Natural killer cell (primary cell): ENCODE data around the gene GRK1. TPM values are rescaled to one million over a fixed set of nuclear protein-coding genes. Genes with fewer than 3 reads are reported as not detected.

ENCODE experiments used
- ATAC-seq, 3 donors: fragments of 150-1000 bp in 2 of 3; fragments of 200-7000 bp in 1 of 3; cut with Tn5 transposase; 1 replicate in 1 of 3; 2 replicates in 2 of 3; pipeline ENCODE4 v1.10.0; 2021; ENCODE audit warnings: mild to moderate bottlenecking in 2 of 3, moderate library complexity in 2 of 3
- DNase-seq, 2 donors: peaks; one replicate each; pipeline versions ENCODE4 v3.0.0 to v3.0.0-alpha.2; 2013 to 2021; ENCODE audit warnings: mixed read lengths in 1 of 2
- H3K27ac ChIP-seq: one replicate; pipeline ENCODE4 v1.5.1; 2013; ENCODE audit warnings: mild to moderate bottlenecking, low read length
- H3K27me3 ChIP-seq: one replicate; pipeline ENCODE4 v1.6.1; 2013; ENCODE audit warnings: low read length; ENCODE audit not compliant: control insufficient read depth, insufficient read depth
- H3K36me3 ChIP-seq: one replicate; pipeline ENCODE4 v1.6.1; 2013; ENCODE audit warnings: low read length; ENCODE audit not compliant: control insufficient read depth, insufficient read depth
- H3K4me1 ChIP-seq: one replicate; pipeline ENCODE4 v1.6.1; 2013; ENCODE audit warnings: low read length; ENCODE audit not compliant: control insufficient read depth, insufficient read depth
- H3K4me3 ChIP-seq: one replicate; pipeline ENCODE4 v1.5.1; 2013; ENCODE audit warnings: low read length
- H3K9me3 ChIP-seq: one replicate; pipeline ENCODE4 v1.6.1; 2013; ENCODE audit warnings: low read length; ENCODE audit not compliant: control insufficient read depth, insufficient read depth
- H3K27ac Mint-ChIP-seq, 2 donors: one replicate each; pipeline ENCODE4 v1.8.0; 2022; ENCODE audit warnings: mild to moderate bottlenecking in 2 of 2, mixed read lengths in 2 of 2, moderate library complexity in 1 of 2
- H3K27me3 Mint-ChIP-seq, 2 donors: one replicate each; pipeline ENCODE4 v1.8.0; 2022; ENCODE audit warnings: low read depth in 2 of 2, mixed read lengths in 2 of 2
- H3K36me3 Mint-ChIP-seq: one replicate; pipeline ENCODE4 v1.8.0; 2022; ENCODE audit warnings: mixed read lengths
- H3K4me1 Mint-ChIP-seq, 2 donors: one replicate each; pipeline ENCODE4 v1.8.0; 2022; ENCODE audit warnings: mixed read lengths in 2 of 2
- H3K4me3 Mint-ChIP-seq: one replicate; pipeline ENCODE4 v1.8.0; 2022; ENCODE audit warnings: mild to moderate bottlenecking, moderate library complexity, mixed read lengths
- H3K9me3 Mint-ChIP-seq, 2 donors: one replicate each; pipeline ENCODE4 v1.8.0; 2022; ENCODE audit warnings: mixed read lengths in 2 of 2
- CTCF ChIP-seq: fragments of 200-600 bp; IDR thresholded peaks from one replicate; pipeline ENCODE4 v1.8.0; 2022; ENCODE audit warnings: antibody characterized with exemption
- WGBS: methylation state at CpG from one replicate; pipeline ENCODE4 v1.1.7; 2013; ENCODE audit warnings: missing lambda C conversion rate; ENCODE audit not compliant: insufficient coverage; 5-methylcytosine and 5-hydroxymethylcytosine counted together
- intact Hi-C: fragments of 100-400 bp; cut with micrococcal nuclease; formaldehyde crosslinking; loops from one replicate; pipeline ENCODE4 v1.14.2; 2022
- total RNA-seq, 4 donors: library from RNA; stranded (reverse); fragments of 120-200 nt in 1 of 4; gene quantifications; one replicate each; pipeline versions ENCODE4 v1.2.3 to v1.2.4, GENCODE V29; 2013 to 2022

GRK1 gene
- total RNA-seq, 3 donors from 2014 or later (not counting 1 experiment from before 2014, with no cell fraction given) = not detected

DNA sequence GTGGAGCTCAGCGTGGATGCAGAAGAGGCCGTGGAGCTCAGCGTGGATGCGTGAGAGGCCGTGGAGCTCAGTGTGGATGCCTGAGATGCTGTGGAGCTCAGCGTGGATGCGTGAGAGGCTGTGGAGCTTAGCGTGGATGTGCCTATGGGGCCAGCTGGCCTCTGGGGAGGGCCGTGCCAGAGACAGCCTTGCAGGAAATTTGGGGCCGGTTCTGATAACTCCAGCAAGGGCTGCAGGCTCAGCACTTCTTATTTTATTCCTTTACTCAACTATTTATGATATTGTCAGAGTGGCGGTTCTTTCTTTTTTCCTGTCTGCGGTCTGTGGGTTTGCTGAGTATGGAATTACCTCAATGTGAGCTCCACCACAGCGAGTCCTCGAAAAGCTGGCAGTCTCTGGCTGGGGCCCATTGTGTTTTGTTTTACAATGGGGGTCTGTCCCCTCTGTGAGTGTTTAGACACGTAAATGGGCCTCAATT, 74.2 kb downstream of the GRK1 start:
- Mint-ChIP-seq H3K27ac (no peak overlapping the region), H3K4me3 (no peak overlapping the region), H3K9me3 (no peaks in the 10 kb centered on the region), H3K4me1 (peaks cover 19 to 22% of the 10 kb centered on the region in 2 donors), H3K36me3 (no peaks in the 10 kb centered on the region), H3K27me3 (peaks cover 29 to 32% of the 10 kb centered on the region in 2 donors)
- H3K27ac ChIP-seq = no peak overlapping the region
- no peak for TF ChIP-seq CTCF
- H3K4me3 ChIP-seq = no peak overlapping the region
- H3K9me3 ChIP-seq = no peaks in the 10 kb centered on the region
- intact Hi-C loops = no loop called here
- H3K27me3 ChIP-seq = peaks cover 3% of the 10 kb centered on the region
- 4% methylated on average over 13 of the region's 15 CpGs for WGBS
- peak in 1 of 2 donors; percentile 45 for DNase-seq
- H3K4me1 ChIP-seq = peaks cover 18% of the 10 kb centered on the region
- ATAC-seq = peak in 1 of 3 donors; percentile 24
- H3K36me3 ChIP-seq = no peaks in the 10 kb centered on the region

DNA sequence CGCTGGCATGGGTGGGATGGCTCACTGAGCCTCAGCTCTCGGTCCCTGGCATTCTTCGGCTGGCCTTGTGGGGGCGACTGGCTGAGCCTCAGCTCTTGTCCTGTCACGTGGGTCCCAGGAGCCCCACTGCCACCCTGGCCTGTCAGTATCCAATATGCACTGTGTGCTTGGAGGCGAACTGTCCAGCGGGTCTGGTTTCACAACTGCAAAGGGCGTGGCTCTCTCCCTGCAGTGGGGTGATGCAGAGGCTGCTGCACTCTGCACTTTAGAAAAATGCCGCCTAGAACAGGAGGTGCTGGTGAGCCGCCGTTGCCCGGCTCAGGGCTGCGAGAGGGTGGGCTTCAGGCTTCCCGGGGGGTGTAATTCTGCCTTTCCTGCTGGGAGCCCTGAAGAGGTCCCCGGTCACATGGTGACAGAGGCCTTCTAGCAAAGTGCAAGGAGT, 75.0 kb downstream of the GRK1 start:
- TF ChIP-seq CTCF = no peak
- Mint-ChIP-seq H3K4me3 (no peak overlapping the region), H3K27ac (no peak overlapping the region), H3K4me1 (peaks cover 19 to 22% of the 10 kb centered on the region in 2 donors), H3K27me3 (peaks cover 26 to 32% of the 10 kb centered on the region in 2 donors), H3K36me3 (no peaks in the 10 kb centered on the region), H3K9me3 (no peaks in the 10 kb centered on the region)
- ATAC-seq (peak; percentile 77 to 78 (median 77)), DNase-seq (peak in 1 of 2 donors; percentile 50)
- Histone ChIP-seq H3K27me3 (peaks cover 3% of the 10 kb centered on the region), H3K27ac (no peak overlapping the region), H3K4me1 (peaks cover 18% of the 10 kb centered on the region), H3K9me3 (no peaks in the 10 kb centered on the region), H3K4me3 (no peak overlapping the region), H3K36me3 (no peaks in the 10 kb centered on the region)
- WGBS = 31% methylated on average over 15 of the region's 15 CpGs
- intact Hi-C loops = no loop called here

DNA sequence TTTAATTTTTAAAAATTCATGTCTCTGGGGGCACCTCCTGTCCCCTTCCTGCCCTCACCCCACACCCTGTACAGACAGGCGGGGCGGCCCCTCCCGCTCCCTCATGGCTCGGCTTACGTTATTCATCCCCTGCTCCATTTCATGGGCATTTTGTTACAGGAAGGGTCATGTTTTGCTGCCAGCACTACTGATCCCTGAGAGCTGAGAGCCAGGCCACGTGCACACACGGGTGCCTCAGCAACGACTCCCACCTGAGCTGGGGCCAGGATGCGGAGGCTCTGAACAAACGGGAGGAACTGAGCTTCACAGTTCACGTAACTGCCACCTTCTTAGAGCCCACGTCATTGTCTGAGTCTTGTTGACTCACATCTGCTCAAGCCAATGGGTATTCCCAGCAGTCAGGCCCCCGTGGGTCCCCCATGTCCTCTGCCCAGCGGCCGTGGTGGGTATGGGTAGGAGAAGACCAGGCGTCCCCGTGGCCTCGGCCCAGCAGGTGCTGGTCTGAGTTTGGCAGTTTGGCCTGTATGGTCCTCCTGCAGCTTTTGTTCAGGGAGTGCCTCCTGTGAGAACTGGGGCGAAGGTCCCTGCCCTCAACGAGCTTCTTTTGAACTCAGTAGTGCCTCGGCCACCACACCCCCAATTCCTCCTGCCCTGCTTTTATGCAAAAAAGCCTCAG, 75.6 kb downstream of the GRK1 start:
- no peak overlapping the region for H3K27ac Mint-ChIP-seq

More for the DNA sequence above, 75.6 kb downstream of the GRK1 start:
- Mint-ChIP-seq H3K4me3 (no peak overlapping the region), H3K9me3 (no peaks in the 10 kb centered on the region), H3K36me3 (no peaks in the 10 kb centered on the region), H3K27me3 (peaks cover 26 to 32% of the 10 kb centered on the region in 2 donors), H3K4me1 (peaks cover 19 to 22% of the 10 kb centered on the region in 2 donors)
- Histone ChIP-seq H3K9me3 (no peaks in the 10 kb centered on the region), H3K27me3 (peaks cover 3% of the 10 kb centered on the region), H3K4me1 (peaks cover 18% of the 10 kb centered on the region), H3K36me3 (no peaks in the 10 kb centered on the region), H3K27ac (no peak overlapping the region), H3K4me3 (no peak overlapping the region)
- TF ChIP-seq CTCF = no peak
- WGBS = 67% methylated on average over 21 of the region's 21 CpGs
- intact Hi-C loops = no loop called here
- ATAC-seq (peak in 1 of 3 donors; percentile 24), DNase-seq (no peak)
